Activated effector memory CD4-positive, alpha-beta T cell treated with anti-CD3 and anti-CD28 coated beads, Interleukin-2, amount 50 U/mL, for 16 hours (primary cell): ENCODE data around the gene CCDC70.
"Not testable (repeated sequence)": the region's sequence is repeated elsewhere in the genome, so short reads cannot be mapped to it uniquely, and the experiment has no call there.

ENCODE experiments used
- DNase-seq: peaks from one replicate; pipeline ENCODE4 v3.0.0-alpha.2; 2020

Gene CCDC70

DNA sequence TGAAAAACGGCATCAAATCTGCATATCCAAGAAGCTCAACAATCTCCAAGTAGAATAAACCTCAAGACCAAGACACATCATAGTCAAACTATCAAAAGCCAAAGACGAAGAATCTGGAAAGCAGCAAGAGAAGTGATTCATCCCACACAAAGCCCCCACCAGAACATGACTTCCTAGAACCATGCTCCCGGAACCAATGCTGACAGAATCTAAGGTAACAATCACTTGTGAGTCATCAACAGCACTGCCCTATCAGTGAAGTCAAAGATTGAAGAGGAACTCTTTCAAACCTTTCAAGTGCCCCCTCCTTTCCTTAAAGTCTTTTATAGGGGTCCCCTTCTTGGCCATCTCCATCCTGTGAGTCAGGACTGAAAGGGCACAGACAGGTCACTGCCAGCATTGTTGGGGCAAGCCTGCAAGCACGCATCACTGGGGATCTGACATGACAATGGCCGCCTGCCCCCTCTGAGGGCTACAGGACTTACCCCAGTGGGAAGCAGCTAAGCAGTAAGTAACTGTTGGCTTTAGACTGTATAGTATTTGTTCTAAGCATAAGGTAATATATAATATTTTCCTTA, at the start of gene CCDC70:
Gene CCDC70, plus strand, starts transcription at position 247 of the 578 bp plus-strand sequence. CDS start 3,443 bp downstream, outside the sequence.
- no peak for DNase-seq

DNA sequence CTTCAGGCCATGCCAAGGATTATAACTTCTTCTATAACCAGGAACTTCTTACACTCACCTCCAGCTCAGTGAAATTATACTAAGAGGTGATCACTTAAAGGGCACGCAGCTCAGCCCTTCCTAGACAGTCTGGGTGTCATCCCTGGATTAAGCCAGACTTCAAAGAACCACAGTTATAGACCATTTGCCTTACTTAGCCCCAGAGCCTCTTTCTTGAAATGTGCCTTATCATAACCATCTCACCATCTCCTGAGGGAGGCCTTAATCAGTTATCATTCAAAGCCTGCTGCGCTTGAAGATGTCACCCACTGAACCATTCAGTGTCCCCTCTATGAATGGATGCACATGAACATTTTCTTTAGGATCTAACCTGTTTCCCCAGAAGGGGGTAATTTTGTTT, 47.7 kb upstream of the CCDC70 start:
- no peak for DNase-seq

DNA sequence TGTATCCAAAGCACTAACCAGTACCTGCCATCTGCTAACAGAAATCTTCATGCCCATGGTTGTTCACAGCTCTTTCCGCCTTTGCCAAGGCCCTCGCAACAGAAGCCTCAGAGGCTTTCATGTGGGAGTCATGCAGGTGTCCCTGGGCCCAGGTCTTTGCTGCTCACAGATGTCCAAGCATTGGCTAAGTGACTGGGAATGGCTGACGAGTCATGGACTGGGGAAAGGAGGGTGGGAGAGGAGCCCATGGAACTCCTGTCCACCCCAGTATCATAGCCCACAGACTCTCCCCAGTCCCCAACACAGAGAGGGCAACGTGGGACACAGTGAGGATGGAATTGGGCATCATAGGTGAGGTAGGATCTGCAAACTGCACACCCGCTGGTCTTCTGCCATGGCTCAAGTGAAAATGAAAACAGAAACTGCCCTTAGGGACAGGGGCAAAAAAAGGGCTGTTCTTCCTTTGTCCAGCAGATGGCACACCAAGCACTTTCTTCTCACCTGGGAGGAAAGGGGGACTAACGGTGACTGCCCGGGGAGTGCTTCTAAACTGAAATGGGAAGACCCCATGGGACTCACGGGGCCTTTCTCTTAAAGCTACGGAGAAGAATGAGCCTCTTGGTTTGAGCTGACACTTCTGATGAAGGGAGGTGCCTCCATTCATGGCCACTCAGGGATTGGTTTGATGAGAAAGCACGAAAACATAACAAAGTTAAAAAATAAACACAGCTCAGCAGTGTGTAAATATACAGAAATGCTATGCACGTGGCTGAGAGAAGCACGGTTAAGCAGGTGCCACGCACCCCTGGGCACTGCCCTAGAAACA, 46.7 kb upstream of the CCDC70 start:
- DNase-seq: peak; percentile 89

DNA sequence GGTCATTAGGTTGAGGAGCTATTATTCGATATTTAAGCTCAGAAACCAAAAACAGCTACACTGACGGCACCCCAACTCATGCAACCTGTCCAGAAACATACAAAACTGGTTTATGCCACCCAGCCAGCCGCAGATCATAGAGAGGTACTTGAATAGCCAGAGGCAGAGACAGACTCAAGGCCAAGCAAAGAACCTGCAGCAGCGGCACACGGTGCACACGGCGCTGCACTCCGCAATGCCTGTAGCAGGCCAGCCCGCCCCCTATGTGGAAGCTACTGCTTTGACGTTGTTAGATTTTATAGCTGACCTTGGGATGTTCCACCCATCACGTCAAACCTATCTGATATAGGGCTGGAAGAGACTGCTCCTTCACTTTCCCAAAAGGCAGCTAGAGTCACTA, 45.9 kb upstream of the CCDC70 start:
- DNase-seq: no peak

DNA sequence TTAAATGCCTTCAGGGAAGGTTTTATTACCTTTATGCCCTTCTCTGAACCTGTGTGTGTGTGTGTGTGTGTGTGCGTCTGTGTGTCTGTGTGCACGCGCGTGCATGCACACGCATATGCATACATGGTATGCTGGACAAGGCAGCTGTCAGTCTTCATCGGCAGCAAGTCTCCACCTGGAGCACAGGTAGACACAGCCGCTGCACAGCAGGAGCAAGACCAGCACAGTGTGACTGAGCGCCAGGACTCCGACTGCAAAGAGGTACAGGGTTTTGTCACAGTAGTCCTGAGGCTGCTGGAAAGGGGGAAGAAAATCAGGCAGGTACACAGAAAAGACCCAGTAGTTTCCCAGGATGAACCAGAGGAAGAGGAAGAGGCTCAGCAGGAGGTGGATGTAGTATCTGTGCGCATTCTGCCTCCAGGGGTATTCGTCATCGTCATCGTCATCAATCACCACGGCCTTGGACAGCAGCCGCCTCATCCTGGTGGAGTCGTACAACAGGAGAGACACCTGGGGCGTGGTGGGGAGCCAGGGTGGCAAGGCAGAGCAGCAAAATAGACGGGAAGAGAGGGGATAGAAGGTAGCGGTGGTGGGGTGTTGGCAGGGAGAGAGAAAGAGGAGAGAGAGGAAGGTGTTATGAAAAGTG, 45.0 kb upstream of the CCDC70 start:
- no peak for DNase-seq

DNA sequence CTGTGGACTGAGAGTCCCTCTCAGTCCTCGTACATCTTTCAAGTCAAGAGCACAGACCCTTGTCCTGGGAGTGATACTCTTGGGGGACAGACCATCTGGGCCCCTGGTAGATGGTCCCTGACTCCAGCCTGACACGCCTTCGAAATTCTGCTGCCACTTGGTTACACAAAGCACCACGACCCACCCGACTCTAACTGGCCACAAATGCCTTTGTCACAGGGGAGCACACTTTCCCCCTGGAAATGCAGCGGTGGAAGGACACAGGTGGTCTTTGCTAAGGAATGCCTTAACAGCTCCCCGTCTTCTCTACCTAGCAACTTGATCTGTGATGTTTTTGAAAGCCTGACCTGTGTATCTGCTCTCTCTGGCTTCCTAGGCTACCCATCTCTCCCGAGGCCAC, 44.1 kb upstream of the CCDC70 start:
- DNase-seq: no peak

DNA sequence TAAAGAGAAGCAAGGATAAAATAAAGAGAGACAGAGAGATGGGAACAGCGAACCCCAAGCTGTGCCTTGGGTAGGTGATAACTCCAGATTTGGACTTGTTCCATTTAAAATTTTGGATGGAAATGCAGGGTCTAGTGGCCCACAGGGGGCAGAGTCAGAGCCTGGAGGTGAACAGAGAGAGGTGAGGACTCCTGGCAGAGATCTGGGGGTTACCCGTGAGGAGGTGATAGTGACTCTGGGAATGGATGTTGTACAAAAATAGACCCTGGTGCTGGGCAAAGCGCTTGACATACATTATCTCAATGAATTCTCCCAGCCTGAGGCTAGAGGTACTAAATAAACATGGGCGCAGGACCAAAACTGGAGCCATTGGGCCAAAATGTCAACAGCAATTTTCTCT, 43.5 kb upstream of the CCDC70 start:
- DNase-seq: no peak

DNA sequence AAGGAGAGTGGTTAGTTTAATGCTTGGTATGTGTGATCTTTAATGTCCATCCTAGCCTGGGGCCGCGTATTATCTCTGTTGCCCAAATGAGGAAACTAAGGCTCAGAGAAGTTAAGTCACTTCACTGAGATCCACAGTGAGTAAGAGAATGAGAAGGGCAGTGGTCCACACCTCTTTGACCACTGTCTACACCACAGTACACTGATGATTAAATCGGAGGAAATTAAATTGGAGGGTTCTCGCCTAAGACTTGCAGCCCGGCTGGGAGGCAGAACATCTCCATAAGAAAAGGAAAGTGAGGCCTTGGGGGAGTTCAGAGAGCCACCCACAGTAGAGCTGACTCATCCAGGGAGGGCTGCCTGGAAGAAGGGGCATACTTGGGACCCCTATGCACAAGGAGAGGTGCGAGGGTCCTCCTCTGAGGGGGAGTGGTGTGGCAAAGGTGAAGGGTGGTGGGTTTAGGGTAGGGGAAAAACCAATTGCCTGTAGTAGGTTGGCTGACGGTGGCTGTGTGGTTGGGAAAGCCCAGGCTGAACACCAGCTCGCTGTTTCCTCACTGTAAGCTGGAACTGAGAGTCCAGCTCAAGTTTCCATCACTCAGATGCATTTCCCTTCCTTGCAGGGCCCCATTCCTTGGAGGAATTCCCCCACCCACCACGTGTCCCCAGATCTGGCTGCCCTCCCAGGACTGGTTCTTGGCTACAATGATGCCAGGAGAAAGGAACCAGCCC, 42.8 kb upstream of the CCDC70 start:
- peak; percentile 83 for DNase-seq

DNA sequence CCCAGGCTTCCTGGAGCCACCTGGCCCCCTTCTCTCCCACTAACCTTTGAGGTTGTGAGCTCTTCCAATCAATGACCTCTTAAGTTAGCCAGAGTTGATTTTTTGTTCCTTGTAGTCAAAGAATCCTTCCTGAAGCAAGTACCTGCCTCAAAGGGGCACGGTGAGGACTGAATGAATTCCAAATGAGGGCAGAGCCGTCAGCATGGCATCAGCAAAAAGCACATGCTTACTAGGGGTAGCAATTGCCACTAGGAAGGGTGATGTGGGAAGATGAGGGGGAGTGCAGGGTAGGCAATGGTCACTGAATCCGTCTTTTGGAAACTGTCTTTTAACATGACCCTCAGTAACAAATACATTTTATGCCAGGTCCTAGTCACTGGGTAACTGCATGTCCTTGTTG, 42.2 kb upstream of the CCDC70 start:
- DNase-seq: no peak

DNA sequence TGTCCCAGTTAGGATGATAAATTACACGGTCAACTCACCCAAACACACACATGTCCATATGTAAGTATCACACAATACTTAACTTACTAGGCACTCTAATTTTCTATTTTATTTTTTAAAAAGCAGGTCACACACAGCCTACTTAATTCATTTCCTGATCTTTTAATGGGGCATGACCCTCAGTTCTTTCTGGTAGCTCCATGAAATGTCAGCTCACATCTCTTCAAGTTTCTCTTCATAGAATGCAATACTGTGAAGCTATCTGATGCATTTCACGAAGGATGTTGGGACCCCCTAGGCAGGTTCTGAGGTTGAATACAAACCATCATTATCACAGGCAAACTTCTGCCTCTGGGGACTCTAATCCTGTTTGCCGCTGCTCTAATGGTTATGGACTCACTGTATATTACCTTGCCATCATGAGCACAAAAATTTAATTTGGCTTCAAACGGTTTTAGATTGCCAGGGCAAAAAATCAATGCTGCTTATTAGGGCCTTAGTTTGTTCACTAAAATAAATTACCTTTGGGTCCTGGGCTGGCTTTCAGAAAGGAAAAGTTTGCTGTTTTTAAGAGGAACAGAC, 41.7 kb upstream of the CCDC70 start:
- peak; percentile 21 for DNase-seq

DNA sequence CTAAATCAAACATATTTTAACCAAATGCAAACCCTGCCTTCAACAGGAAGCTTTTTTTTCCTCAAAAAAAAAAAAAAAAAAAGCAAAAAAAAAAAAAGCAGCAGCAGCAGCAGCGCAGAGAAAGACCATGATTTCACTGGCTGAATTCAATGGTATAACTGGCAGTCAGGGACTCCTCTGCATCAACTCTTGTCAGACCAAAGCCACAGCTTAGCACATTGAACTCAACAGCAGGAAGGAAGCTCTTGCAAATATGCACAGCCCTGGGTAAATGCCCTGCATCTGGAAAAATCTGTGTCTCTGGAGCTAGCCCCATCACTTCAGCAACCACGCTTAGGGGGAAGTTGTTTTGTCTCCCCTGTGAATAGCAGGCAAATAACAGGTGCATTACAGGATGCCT, 40.2 kb upstream of the CCDC70 start:
- no peak for DNase-seq

DNA sequence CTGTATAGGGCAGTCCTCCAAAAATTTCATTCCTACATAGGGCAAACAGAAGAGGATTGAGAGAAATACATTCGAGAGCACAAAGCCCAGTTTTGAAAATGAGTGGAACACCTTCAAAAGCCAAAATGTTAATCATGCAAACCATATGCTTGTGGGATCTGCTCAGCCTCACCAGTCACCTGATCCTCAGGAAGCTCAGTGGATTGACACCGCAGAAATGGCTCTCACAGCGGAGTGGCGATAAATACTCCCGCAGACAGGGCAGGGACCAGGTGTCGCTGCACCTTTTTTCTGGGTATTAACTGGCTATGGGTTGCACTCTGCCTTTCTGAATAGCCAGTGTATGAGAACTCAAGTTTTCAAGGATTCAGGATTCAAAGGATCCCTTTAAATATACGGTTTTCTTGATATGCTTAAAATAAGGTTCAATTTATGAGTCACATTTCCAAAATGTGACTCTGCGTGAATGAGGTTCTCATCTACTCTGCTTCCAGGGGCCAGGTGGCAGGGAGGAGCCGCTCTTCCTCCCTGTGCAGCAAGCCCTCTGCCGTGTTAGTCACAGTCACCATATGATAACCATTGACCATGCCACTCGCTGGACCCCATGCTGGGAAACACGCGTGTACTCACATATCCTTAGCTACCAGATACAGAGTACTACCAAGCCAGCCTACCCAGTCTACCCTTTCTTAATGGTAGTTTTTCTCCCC, 39.5 kb upstream of the CCDC70 start:
- DNase-seq: peak; percentile 71

DNA sequence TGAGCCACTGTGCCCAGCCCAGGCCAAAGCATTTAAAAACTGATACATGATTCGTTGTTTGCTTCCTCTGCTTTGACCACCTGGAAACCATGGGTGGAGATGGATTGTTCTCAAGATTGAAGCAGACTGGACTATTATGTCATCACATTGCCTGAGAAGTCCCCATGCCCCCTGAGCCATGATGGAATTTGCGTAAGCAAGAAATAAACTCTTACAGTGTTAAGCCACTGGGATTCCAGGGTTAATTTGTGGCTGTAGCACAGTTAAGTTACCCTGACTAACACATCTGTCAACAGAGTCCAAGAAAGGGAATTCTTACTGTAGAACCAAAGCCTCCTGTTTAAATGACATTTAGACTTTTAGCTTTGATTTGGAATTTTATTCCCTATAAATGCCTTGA, 38.4 kb upstream of the CCDC70 start:
- no peak for DNase-seq

DNA sequence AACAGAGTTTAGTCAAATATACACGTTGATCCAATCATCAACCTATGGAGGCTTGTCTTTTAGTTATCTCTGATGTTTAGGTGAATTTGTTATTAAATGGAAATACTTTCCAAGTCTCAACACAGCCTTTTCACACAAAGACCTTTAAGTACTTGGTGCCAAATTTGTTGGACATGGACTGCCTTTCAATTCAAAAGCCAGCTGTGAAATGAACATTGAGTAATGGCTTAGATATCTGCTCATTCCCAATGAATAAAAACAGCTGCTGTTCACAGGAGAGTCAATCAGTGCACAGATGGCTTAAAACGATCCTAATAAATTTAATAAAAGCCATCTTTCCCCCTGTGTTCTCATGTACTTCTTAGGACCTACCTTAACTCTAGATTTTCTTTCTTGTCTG, 37.9 kb upstream of the CCDC70 start:
- DNase-seq: no peak

DNA sequence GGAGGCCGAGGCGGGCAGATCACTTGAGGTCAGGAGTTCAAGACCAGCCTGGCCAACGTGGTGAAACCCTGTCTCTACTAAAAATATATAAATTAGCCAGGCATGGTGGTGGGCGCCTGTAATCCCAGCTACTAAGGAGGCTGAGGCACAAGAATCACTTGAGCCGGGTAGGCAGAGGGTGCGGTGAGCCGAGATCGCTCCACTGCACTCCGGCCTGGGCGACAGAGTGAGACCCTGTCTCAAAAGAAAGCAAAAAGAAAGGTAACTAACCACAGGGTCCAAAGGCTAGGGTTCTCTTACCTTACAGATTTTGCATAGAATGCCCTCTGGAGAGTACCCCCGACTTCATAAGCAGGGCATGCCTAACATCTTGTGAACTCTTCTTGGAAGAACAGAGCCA, 37.1 kb upstream of the CCDC70 start:
- DNase-seq: not testable (repeated sequence)

DNA sequence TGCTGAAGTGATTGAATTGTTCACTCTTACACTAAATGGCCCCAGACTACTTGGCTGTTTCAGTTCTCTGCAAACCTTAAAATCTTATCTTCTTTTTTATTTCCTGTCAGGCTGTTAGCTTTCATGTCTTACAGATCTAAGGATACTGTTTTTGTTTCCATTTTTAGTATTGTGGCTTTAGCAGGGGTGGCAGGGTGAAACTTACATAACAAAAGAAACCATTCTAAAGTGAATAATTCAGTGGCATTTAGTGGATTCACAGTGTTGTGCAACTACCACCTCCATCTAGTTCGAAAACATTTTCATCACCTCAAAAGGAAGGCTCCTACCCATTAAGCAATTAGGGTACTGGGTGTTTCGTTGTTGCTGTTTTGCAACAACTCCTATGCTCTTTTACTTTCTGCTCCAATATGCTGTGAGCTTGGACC, 36.6 kb upstream of the CCDC70 start:
- no peak for DNase-seq

DNA sequence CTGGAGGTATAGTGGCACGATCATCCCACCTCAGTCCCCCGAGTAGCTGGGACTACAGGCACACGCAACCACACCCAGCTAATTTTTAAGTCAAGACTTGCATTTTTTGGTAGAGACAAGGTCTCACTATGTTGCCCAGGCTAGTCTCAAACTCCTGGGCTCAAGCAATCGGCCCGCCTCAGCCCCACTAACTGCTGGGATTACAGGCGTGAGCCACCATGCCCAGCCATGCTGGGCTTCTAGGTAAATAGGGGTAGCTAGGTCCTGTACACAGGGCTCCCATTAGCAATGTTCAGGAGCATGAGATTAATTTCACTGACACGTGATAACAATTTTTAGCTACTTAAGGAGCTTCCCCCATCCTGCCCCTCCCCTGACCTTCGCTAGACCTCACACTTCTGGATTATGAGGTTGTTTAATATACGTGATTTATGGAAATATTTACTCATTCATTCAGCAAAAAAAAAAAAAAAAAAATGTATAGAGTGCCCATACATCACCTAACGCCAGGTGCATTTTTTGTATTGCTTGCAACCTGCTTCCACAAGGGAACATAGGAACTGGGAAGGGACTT, 36.0 kb upstream of the CCDC70 start:
- DNase-seq: peak; percentile 68

DNA sequence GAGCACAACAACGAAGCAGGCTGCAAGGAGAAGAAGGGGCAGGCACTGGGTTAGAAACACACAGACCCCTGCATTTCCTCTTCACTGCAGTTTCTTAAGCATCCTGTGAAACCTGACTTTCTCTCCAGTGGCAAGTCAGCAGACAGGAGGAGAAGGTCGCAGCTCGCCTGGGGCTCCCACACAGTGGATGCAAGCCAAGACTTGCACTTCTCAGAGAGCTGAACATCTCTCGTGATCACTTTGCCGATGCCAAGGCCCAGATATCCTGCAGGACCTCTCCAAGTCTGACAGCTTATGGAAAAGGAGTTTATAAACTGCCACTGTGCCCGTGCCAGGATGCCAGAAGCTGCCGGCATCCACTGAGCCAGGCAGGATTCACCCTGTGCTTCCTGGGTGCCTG, 35.2 kb upstream of the CCDC70 start:
- no peak for DNase-seq

DNA sequence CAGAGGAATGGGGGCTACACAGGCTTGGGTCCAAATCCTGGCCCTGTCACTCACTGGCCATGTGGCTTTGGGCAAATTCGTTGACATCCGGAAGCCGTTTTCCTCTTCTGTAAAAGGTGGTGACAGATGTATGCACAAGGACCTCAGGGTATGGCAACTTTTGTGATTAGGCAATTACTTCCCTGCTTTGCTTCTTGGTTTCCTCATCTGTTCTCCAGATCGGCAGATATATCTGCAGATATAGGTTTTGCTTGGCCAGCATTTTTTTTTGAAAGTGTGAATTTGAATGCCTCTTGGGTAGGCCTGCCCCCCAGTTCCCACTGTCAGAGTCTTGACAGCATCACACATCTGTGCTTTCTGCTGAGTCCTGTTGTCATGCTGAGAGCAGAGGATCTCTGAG, 34.5 kb upstream of the CCDC70 start:
- no peak for DNase-seq

DNA sequence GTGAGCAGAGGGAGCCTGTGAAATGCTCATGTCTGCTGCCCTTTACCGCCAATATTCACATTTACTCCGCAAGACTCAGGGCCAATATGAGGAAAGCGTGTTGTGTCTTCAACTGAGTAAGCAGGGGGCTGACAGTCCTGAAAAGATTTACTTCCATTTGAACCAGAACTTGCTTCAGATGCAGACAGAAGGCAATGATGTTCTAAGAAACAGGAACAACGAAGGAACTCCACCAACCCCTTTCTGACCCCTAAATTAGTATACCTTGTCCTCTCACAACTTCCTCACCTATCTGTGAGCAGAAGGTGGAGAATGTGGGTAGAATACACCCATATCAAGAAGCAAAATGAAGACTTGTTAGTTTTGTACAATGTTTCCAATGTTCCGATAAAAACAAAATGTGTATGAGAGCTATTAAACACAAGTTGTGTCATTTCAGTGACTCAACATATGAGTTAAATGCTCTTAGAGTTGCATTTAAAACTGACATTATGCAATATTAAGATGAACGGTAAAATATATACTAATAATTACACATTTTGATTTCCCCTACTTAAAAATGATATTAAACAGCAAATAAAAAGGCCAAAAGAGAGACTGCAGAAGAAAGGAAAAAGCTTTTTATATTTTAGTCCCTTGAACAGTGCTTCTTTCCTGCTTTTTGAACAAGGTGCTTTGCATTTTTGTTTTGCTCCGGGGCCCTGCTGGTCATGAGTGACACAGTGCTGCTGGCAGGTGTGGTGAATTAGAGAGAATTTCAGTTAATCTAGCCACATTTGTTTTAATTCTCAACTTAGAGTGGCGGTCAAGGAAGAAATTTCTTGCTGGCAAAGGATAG, 32.8 kb upstream of the CCDC70 start:
- no peak for DNase-seq

DNA sequence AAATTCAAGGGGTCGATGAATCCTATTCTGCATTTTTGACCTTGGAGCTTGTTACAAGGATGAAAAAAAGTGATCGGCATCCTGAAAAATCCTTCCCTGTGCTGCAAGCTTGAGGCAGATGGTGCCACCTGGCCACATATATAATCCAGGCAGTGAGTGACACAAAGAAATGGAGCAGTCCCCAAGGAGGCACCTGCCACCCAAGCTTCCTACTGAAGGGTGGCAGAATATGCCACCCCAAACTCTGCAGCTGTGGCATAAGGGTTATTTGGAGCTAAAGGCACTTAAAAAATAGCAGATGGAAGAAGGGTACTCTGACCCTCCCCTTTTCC, 32.2 kb upstream of the CCDC70 start:
- no peak for DNase-seq
